Measurements from ENCODE around the gene CD200R1.
"Not testable (repeated sequence)": the region's sequence is repeated elsewhere in the genome, so short reads cannot be mapped to it uniquely, and the experiment has no call there.

The CD200R1 gene

GRCh38 chr3:112973325-112974177, 1.4 kb downstream of the CD200R1 start:
- no peak for DNase-seq

DNA sequence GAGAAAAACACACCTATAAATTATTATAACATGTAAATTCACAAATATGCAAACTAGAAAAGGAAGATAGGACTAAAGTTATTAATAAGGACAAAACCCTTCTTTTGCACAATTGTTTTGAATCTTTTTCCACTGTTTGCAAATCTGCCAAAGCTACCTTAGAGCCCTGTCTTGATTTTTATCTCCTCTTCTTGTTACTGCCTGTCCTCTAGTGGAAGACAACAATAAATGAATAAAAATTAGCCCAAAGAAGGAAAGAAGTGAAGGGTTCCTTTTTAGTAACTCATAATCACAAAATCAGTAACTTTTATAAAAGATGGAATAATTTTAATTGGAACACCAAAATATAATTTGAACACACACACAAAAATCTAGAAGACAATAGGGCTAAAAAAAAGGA, 2.7 kb downstream of the CD200R1 start:
- DNase-seq = no peak

- DNase-seq = no peak
Observed at GRCh38 chr3:112967828-112968227, 7.1 kb downstream of the CD200R1 start.

- no peak for DNase-seq
Observed at GRCh38 chr3:112967425-112967824, 7.5 kb downstream of the CD200R1 start.

GRCh38 chr3:112966633-112967032, 8.3 kb downstream of the CD200R1 start:
- no peak for DNase-seq

- no peak for DNase-seq
Observed at GRCh38 chr3:112965656-112966055, 9.2 kb downstream of the CD200R1 start.

GRCh38 chr3:112963683-112964082, 11.2 kb downstream of the CD200R1 start:
- no peak for DNase-seq

GRCh38 chr3:112958811-112959560, 15.9 kb downstream of the CD200R1 start:
- DNase-seq = no peak

GRCh38 chr3:112956351-112956750, 18.6 kb downstream of the CD200R1 start:
- DNase-seq = no peak

GRCh38 chr3:112948346-112948838, 26.5 kb downstream of the CD200R1 start:
- DNase-seq = no peak

DNA sequence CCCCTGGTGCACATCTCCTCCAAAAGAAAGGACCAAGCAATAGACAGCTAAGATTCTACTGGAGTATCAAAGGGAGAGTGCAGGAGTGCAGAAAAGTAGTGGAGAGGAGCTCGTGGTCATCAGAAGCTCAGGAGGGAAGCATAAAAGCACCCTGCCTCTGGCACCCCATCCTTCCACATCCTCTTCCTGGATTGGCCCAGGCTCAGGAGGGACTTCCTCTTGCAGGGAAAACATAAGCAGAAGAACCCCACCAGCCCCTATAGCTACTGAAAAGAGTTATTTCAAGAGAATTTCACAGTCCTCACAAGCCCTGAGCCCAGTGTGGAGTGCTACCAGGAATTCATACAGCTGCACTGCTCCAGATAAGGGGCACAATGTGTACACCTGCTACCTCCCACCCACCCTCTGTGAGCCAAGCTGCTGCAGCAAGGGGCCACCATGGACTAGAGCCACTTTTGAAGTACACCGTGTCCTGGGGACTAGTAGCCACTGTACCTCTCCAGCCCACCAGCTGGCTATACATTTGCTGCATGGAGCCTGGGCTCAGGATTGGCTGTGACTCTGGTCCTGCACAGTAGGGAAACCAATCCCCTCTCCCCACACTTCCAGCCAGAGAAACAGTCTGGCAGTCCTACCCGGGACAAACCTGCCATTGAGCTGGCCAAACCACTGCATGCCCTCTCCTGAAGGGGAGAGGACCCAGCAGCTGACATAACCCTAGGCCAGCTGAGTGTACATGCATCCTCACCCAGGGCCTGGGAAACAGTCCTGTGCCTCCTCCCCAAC, 43.0 kb downstream of the CD200R1 start:
- no peak for DNase-seq

GRCh38 chr3:112930771-112931170, 44.1 kb downstream of the CD200R1 start:
- DNase-seq = no peak

GRCh38 chr3:112925969-112926368, 48.9 kb downstream of the CD200R1 start:
- no peak for DNase-seq

DNA sequence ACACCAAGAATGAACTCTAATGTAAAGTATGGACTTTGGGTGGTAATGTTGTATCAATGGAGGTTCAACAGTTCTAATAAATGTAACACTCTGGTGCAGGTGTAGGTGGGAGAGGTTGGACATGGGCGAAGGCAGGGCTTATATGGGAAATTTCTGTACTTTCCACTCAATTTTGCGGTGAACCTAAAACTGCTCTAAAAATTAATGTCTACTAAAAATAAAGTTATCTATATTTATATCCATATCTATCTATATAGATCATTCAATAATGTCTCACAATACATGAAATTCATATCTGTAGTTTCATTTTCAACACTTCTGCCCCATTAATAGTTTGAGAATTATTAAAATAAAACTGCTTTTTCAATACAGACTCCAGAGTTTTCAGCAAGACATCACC, 49.3 kb downstream of the CD200R1 start:
- DNase-seq = no peak

DNA sequence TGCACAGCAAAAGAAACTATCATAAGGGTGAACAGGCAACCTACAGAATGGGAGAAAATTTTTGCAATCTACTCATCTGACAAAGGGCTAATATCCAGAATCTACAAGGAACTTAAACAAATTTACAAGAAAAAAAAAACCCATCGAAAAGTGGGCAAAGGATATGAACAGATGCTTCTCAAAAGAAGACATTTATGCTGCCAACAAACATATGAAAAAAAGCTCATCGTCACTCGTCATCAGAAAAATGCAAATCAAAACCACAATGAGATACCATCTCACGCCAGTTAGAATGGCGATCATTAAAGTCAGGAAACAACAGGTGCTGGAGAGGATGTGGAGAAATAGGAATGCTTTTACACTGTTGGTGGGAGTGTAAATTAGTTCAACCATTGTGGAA, 55.4 kb downstream of the CD200R1 start:
- not testable (repeated sequence) for DNase-seq

- DNase-seq = no peak
Observed at GRCh38 chr3:112908252-112908651, 66.7 kb downstream of the CD200R1 start.

GRCh38 chr3:112904786-112905185, 70.1 kb downstream of the CD200R1 start:
- no peak for DNase-seq

- no peak for DNase-seq
Observed at GRCh38 chr3:112900113-112900512, 74.8 kb downstream of the CD200R1 start.

DNA sequence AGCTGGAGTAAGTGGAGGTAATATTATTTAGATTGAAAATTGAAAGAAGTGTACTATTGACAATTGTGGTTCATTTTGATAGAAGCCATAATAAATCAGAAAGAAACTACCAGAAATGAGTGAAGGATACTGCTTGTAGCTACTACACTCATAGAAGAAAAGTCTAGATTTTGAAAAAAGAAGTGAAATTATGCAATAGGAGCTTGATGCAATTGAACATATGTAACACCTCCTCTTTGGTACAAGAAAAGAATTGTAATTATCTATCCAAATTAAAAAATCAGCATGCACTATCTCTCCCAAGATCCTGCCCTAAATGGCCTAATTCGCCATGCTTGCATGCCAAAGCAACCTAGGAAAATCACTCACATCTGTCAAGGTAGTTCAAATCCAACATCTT, 77.1 kb downstream of the CD200R1 start:
- no peak for DNase-seq

GRCh38 chr3:112894258-112894657, 80.6 kb downstream of the CD200R1 start:
- DNase-seq = no peak

DNA sequence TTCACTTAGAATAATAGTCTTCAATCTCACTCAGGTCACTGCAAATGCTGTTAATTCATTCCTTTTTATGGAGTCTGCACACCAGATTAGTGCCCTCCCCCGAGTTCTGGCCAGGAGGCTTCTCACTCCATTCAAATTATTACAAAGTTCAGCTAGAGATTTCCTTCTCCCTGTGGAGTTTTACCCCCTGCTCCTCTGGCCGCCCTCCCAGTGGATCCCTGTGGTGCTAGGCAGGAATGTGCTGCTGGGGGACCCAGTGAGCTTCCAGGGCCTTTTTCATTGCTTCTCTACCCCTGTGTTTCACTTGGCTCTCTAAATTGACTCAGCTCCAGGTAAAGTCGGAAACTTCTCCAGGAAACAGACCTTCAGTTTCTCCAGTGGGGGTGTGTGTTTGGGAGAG, 85.5 kb downstream of the CD200R1 start:
- DNase-seq = no peak

GRCh38 chr3:112888381-112889085, 86.4 kb downstream of the CD200R1 start:
- DNase-seq = no peak
